Colonic mucosa (tissue), 4 donors: ENCODE results near the gene BMAL1. TPM values are rescaled to one million over a fixed set of nuclear protein-coding genes. Genes with fewer than 3 reads are reported as not detected.

Experiments
- DNase-seq: peaks from one replicate; pipeline ENCODE4 v3.0.0-alpha.2; 2020
- H3K27ac ChIP-seq: fragments of 200-600 bp; one replicate; pipeline ENCODE4 v1.8.0; 2021
- H3K27me3 ChIP-seq: fragments of 200-600 bp; one replicate; pipeline ENCODE4 v1.8.0; 2021
- H3K36me3 ChIP-seq: fragments of 200-600 bp; one replicate; pipeline ENCODE4 v1.8.0; 2021
- H3K4me1 ChIP-seq: fragments of 200-600 bp; one replicate; pipeline ENCODE4 v1.8.0; 2021; ENCODE audit warnings: mild to moderate bottlenecking
- H3K4me3 ChIP-seq: fragments of 200-600 bp; one replicate; pipeline ENCODE4 v1.8.0; 2021
- H3K9ac ChIP-seq, 2 donors: one replicate each; pipeline ENCODE4 v1.7.0; 2013; ENCODE audit warnings: control low read depth in 2 of 2, low read depth in 2 of 2, low read length in 2 of 2
- H3K9me3 ChIP-seq: fragments of 200-600 bp; one replicate; pipeline ENCODE4 v1.8.0; 2021
- intact Hi-C: fragments of 100-400 bp; cut with DNase I; formaldehyde crosslinking; loops from one replicate; pipeline ENCODE4 v1.14.1; 2022
- total RNA-seq, 2 donors: library from RNA; stranded (reverse); fragmentation: NEBNext Ultra II Directional in 1 of 2; extraction: Animal tissue kit (Norgen Biotek cat#: 25700) in 1 of 2; gene quantifications; one replicate each; pipeline ENCODE4 v1.2.1, GENCODE V29; 2021
- TF ChIP-seq, protein P1 (sequence below): fragments of 200-600 bp; IDR thresholded peaks from one replicate; pipeline ENCODE4 v1.8.0; 2022; ENCODE audit warnings: antibody characterized with exemption, mild to moderate bottlenecking
- donor health status: healthy.
- donor health status: DM: no; HTN: no; CAD: no.
- donor health status: DM: no; HTN: no; CAD: no.

The BMAL1 gene
- total RNA-seq, 2 donors from 2014 or later, result 10.0 to 14.6 TPM

- Histone ChIP-seq H3K4me3 (no peak overlapping the region), H3K27ac (no peak overlapping the region), H3K9ac (no peak overlapping the region), H3K27me3 (no peaks in the 10 kb centered on the region), H3K9me3 (no peaks in the 10 kb centered on the region), H3K36me3 (no peaks in the 10 kb centered on the region), H3K4me1 (no peaks in the 10 kb centered on the region)
- no peak for DNase-seq
- TF ChIP-seq, protein P1, sequence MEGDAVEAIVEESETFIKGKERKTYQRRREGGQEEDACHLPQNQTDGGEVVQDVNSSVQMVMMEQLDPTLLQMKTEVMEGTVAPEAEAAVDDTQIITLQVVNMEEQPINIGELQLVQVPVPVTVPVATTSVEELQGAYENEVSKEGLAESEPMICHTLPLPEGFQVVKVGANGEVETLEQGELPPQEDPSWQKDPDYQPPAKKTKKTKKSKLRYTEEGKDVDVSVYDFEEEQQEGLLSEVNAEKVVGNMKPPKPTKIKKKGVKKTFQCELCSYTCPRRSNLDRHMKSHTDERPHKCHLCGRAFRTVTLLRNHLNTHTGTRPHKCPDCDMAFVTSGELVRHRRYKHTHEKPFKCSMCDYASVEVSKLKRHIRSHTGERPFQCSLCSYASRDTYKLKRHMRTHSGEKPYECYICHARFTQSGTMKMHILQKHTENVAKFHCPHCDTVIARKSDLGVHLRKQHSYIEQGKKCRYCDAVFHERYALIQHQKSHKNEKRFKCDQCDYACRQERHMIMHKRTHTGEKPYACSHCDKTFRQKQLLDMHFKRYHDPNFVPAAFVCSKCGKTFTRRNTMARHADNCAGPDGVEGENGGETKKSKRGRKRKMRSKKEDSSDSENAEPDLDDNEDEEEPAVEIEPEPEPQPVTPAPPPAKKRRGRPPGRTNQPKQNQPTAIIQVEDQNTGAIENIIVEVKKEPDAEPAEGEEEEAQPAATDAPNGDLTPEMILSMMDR, result no peak
- intact Hi-C loops, result no loop called here
Measured at GRCh38 chr11:13380731-13381130, 103.1 kb downstream of the BMAL1 start.

DNA sequence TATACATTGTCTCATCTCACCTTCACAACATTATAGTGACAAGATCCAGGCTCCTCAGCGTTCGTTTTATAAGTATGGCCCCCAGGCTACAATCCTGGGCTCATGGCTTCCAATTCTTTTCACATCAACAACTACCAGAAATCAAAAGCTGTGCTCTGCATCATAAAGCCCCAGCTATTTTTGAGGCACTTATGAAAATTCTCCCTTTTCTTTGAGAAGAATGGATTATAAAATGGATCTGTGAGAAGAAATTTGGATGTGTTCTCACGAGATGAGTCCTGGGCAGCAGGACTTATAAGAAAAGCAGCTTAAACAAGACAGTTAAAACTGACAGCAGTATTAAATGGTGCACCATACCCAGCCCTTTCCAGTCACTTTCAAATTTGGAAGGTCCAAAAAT is 105.2 kb downstream of the BMAL1 start:
- TF ChIP-seq, protein P1, result no peak
- intact Hi-C loops, result no loop called here
- Histone ChIP-seq H3K4me3 (no peak overlapping the region), H3K27ac (no peak overlapping the region), H3K36me3 (no peaks in the 10 kb centered on the region), H3K27me3 (no peaks in the 10 kb centered on the region), H3K9ac (no peak overlapping the region), H3K9me3 (no peaks in the 10 kb centered on the region), H3K4me1 (no peaks in the 10 kb centered on the region)
- no peak for DNase-seq

DNA sequence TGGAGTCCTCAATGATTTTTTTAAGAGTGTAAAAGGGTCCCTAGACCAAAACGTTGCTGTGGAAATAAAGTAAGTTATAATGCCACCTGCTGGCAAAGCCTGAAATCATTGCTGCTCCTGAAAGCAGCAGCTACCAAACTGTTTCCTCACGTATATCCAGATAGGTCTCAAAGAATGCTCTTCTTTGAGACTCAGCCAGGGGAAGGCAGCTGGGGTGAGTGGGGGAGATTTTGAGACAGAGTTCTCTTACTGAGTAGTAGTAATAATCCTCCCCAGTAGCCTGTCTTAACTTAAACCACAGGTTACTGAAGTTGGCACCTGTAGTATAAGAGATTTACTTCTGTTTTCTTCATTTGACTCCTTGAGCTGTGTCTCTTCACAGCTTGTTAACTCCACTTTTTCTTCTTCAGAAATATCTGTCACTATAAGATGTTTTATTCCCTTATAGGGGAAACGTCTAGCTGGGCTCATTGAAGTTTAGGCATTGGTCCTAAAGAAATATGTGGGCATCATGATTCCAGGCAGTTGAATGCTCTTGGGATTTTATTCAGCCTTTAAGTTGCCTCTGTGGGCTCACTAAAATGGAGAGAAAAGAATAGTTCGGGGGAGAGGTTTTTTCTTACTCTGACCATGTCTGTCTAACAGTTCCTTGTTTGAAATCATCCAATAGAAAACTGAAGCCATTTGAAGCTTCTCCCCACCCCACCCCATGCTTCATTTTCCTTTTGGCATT is 107.5 kb downstream of the BMAL1 start:
- intact Hi-C loops, result no loop called here
- H3K27ac ChIP-seq, result no peak overlapping the region

DNA sequence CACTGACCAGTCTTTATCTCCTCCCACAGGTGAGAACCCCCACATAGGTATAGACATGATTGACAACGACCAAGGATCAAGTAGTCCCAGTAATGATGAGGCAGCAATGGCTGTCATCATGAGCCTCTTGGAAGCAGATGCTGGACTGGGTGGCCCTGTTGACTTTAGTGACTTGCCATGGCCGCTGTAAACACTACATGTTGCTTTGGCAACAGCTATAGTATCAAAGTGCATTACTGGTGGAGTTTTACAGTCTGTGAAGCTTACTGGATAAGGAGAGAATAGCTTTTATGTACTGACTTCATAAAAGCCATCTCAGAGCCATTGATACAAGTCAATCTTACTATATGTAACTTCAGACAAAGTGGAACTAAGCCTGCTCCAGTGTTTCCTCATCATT is 109.0 kb downstream of the BMAL1 start:
- Histone ChIP-seq H3K4me3 (no peak overlapping the region), H3K27ac (peak overlapping the region; percentile 29), H3K27me3 (no peaks in the 10 kb centered on the region), H3K36me3 (no peaks in the 10 kb centered on the region), H3K9me3 (no peaks in the 10 kb centered on the region), H3K9ac (no peak overlapping the region), H3K4me1 (no peaks in the 10 kb centered on the region)
- intact Hi-C loops, result no loop called here
- TF ChIP-seq, protein P1, result no peak
- peak; percentile 73 for DNase-seq

More for the DNA sequence above, 107.5 kb downstream of the BMAL1 start:
- peak; percentile 36 for DNase-seq
- TF ChIP-seq, protein P1, result peak; percentile 62
- Histone ChIP-seq H3K4me1 (no peaks in the 10 kb centered on the region), H3K27me3 (no peaks in the 10 kb centered on the region), H3K4me3 (no peak overlapping the region), H3K9ac (no peak overlapping the region), H3K9me3 (no peaks in the 10 kb centered on the region), H3K36me3 (no peaks in the 10 kb centered on the region)

DNA sequence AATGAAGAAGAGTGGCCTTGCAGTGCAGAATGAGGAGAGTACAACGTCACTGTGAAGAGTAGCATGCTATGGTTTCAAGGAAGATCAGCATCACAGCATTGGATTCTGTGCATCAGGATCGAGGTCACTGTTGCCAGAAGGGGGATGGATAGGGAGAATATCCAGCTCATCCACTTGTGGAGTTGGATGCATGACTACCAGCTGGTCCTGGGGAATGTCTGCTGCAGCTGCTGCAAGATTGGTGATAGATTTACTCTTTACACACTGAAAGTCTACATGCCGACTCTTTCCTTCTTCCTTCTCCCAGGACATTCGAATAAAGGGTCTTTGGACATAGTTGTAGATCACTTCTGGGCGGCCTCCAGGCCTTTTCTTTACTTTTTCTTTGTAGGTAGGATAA is 111.2 kb downstream of the BMAL1 start:
- Histone ChIP-seq H3K4me1 (no peaks in the 10 kb centered on the region), H3K27me3 (no peaks in the 10 kb centered on the region), H3K4me3 (no peak overlapping the region), H3K9ac (no peak overlapping the region), H3K27ac (no peak overlapping the region), H3K36me3 (no peaks in the 10 kb centered on the region), H3K9me3 (no peaks in the 10 kb centered on the region)
- TF ChIP-seq, protein P1, result no peak
- no peak for DNase-seq
- intact Hi-C loops, result no loop called here
